Measurements from ENCODE around the gene ARMC7.

DNA sequence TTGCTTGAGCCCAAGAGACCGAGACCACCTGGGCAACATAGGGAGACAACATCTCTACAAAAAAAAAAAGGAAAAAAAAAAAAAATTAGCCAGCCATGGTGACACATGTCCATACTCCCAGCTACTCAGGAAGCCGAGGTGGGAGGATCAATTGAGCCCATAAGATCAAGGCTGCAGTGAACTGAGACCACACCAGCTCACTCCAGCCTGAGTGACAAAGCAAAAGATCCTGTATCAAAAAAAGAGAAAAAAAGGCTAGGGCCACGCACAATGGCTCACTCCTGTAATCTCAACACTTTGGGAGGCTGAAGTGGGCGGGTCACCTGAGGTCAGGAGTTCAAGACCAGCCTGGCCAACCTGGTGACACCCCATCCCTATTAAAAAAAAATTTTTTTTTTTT is 59.2 kb downstream of the ARMC7 start:
- TF ChIP-seq, protein P1, sequence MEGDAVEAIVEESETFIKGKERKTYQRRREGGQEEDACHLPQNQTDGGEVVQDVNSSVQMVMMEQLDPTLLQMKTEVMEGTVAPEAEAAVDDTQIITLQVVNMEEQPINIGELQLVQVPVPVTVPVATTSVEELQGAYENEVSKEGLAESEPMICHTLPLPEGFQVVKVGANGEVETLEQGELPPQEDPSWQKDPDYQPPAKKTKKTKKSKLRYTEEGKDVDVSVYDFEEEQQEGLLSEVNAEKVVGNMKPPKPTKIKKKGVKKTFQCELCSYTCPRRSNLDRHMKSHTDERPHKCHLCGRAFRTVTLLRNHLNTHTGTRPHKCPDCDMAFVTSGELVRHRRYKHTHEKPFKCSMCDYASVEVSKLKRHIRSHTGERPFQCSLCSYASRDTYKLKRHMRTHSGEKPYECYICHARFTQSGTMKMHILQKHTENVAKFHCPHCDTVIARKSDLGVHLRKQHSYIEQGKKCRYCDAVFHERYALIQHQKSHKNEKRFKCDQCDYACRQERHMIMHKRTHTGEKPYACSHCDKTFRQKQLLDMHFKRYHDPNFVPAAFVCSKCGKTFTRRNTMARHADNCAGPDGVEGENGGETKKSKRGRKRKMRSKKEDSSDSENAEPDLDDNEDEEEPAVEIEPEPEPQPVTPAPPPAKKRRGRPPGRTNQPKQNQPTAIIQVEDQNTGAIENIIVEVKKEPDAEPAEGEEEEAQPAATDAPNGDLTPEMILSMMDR (conservative IDR thresholded peaks at IDR 0.05; ENCODE audit: low read length), result no peak
- TF ChIP-seq EZH2phosphoT487 (IDR thresholded peaks at IDR 0.05; ENCODE audit: borderline replicate concordance), result no peak
